Neural cell (in vitro differentiated cells): ENCODE data around the gene CARMIL1.

ENCODE experiments used
- CTCF ChIP-seq: fragments of 450-650 bp; IDR thresholded peaks from 2 replicates; pipeline ENCODE4 v1.5.1; 2014; ENCODE audit warnings: antibody characterized with exemption, mild to moderate bottlenecking, moderate library complexity; ENCODE audit not compliant: poor library complexity, severe bottlenecking
- EZH2 ChIP-seq: fragments of 200-600, 300-800 bp; shearing (Covaris generic), sonication (generic); IDR thresholded peaks from 2 replicates; pipeline ENCODE4 v1.6.1; 2014; ENCODE audit warnings: antibody characterized with exemption, low read length, borderline replicate concordance, mild to moderate bottlenecking; ENCODE audit not compliant: insufficient read depth, poor library complexity, severe bottlenecking
- MXI1 ChIP-seq: fragments of 450-650 bp; conservative IDR thresholded peaks from 2 replicates; pipeline ENCODE4 v1.6.1; 2014; ENCODE audit warnings: antibody characterized with exemption, mild to moderate bottlenecking; ENCODE audit not compliant: poor library complexity, severe bottlenecking
- POLR2AphosphoS5 ChIP-seq: IDR thresholded peaks from 2 replicates; pipeline ENCODE4 v1.6.1; 2012
- TAF1 ChIP-seq: IDR thresholded peaks from 2 replicates; pipeline ENCODE4 v1.6.1; 2012; ENCODE audit warnings: low read depth
- TF ChIP-seq, protein P1 (sequence below): IDR thresholded peaks from 2 replicates; pipeline ENCODE4 v1.6.1; 2012; ENCODE audit warnings: borderline replicate concordance

- TF ChIP-seq CTCF: no peak
- TF ChIP-seq EZH2: no peak
- no peak for TF ChIP-seq POLR2AphosphoS5
- no peak for TF ChIP-seq TAF1
- TF ChIP-seq, protein P1, sequence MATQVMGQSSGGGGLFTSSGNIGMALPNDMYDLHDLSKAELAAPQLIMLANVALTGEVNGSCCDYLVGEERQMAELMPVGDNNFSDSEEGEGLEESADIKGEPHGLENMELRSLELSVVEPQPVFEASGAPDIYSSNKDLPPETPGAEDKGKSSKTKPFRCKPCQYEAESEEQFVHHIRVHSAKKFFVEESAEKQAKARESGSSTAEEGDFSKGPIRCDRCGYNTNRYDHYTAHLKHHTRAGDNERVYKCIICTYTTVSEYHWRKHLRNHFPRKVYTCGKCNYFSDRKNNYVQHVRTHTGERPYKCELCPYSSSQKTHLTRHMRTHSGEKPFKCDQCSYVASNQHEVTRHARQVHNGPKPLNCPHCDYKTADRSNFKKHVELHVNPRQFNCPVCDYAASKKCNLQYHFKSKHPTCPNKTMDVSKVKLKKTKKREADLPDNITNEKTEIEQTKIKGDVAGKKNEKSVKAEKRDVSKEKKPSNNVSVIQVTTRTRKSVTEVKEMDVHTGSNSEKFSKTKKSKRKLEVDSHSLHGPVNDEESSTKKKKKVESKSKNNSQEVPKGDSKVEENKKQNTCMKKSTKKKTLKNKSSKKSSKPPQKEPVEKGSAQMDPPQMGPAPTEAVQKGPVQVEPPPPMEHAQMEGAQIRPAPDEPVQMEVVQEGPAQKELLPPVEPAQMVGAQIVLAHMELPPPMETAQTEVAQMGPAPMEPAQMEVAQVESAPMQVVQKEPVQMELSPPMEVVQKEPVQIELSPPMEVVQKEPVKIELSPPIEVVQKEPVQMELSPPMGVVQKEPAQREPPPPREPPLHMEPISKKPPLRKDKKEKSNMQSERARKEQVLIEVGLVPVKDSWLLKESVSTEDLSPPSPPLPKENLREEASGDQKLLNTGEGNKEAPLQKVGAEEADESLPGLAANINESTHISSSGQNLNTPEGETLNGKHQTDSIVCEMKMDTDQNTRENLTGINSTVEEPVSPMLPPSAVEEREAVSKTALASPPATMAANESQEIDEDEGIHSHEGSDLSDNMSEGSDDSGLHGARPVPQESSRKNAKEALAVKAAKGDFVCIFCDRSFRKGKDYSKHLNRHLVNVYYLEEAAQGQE: no peak
- no peak for TF ChIP-seq MXI1
Observed at GRCh38 chr6:25360621-25361020, 81.4 kb downstream of the CARMIL1 start.
